ENCODE data around the gene NPAS2.

DNA sequence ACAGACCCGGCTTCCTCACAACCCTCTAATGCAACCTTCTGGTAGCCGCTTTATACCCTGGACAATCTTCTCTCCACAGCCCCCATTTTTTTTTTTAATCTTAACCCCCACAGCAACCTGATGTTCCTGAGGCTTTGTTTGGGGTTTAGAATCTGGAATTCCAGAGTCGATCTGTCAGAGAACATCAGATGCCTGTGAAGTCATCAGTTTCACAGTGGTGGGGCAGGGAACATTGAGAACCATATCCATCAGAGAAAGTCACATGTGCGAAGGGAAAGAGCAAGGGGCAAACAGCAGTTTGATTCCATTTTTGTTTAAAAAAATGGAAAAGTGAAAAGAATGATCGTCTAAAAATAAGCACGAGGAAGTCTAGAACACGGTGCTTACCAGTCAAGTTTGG, 20.6 kb downstream of the NPAS2 start:
- TF ChIP-seq, protein P1, sequence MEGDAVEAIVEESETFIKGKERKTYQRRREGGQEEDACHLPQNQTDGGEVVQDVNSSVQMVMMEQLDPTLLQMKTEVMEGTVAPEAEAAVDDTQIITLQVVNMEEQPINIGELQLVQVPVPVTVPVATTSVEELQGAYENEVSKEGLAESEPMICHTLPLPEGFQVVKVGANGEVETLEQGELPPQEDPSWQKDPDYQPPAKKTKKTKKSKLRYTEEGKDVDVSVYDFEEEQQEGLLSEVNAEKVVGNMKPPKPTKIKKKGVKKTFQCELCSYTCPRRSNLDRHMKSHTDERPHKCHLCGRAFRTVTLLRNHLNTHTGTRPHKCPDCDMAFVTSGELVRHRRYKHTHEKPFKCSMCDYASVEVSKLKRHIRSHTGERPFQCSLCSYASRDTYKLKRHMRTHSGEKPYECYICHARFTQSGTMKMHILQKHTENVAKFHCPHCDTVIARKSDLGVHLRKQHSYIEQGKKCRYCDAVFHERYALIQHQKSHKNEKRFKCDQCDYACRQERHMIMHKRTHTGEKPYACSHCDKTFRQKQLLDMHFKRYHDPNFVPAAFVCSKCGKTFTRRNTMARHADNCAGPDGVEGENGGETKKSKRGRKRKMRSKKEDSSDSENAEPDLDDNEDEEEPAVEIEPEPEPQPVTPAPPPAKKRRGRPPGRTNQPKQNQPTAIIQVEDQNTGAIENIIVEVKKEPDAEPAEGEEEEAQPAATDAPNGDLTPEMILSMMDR (conservative IDR thresholded peaks at IDR 0.05), result no peak
- TF ChIP-seq EZH2 (IDR thresholded peaks at IDR 0.05; ENCODE audit: low read depth), result no peak

Measured in PC-9 (cell line).